Gastrocnemius medialis (tissue), 4 donors: ENCODE results near the gene VPS39. TPM values are rescaled to one million over a fixed set of nuclear protein-coding genes. Genes with fewer than 3 reads are reported as not detected.

Experiments used
- ATAC-seq, 2 donors: fragments of 150-250 bp; one replicate each; pipeline ENCODE4 v1.9.1; 2016
- DNase-seq, 2 donors: peaks; one replicate each; pipeline ENCODE4 v3.0.0-alpha.2; 2019
- H3K27ac ChIP-seq, 4 donors: fragments of 200-600 bp; sonication (generic); 1 replicate in 1 of 4; 2 replicates in 3 of 4; pipeline ENCODE4 v1.5.1; 2016 to 2018; ENCODE audit warnings: mild to moderate bottlenecking in 2 of 4, moderate library complexity in 1 of 4
- H3K27me3 ChIP-seq, 3 donors: fragments of 200-600 bp; sonication (generic) in 2 of 3; 1 replicate in 1 of 3; 2 replicates in 2 of 3; pipeline versions ENCODE4 v1.5.1 to v1.6.0; 2016 to 2019; ENCODE audit warnings: mild to moderate bottlenecking in 1 of 3, moderate library complexity in 1 of 3
- H3K36me3 ChIP-seq, 2 donors: fragments of 200-600 bp; sonication (generic) in 1 of 2; one replicate each; pipeline ENCODE4 v1.5.1; 2017 to 2018
- H3K4me1 ChIP-seq, 2 donors: fragments of 200-600 bp; sonication (generic) in 1 of 2; one replicate each; pipeline ENCODE4 v1.5.1; 2016 to 2017; ENCODE audit warnings: mild to moderate bottlenecking in 2 of 2
- H3K4me3 ChIP-seq, 4 donors: fragments of 200-600 bp; sonication (generic) in 3 of 4; 1 replicate in 1 of 4; 2 replicates in 3 of 4; pipeline ENCODE4 v1.5.1; 2016 to 2019; ENCODE audit warnings: mild to moderate bottlenecking in 2 of 4
- H3K9me3 ChIP-seq, 3 donors: fragments of 200-600 bp; sonication (generic) in 2 of 3; 1 replicate in 1 of 3; 2 replicates in 2 of 3; pipeline ENCODE4 v1.5.1; 2016 to 2019
- CTCF ChIP-seq, 5 experiments: fragments of 450-650 bp in 3 of 5; fragments of 200-600 bp in 2 of 5; sonication (generic) in 2 of 5; IDR thresholded peaks in 4 of 5; conservative IDR thresholded peaks in 1 of 5; 1 replicate in 4 of 5; 2 replicates in 1 of 5; pipeline ENCODE4 v1.5.1; 2016 to 2019; ENCODE audit warnings: antibody characterized with exemption in 5 of 5, mild to moderate bottlenecking in 3 of 5, moderate library complexity in 3 of 5
- POLR2A ChIP-seq, 2 donors: fragments of 450-650 bp; IDR thresholded peaks; one replicate each; pipeline ENCODE4 v1.6.1; 2017; ENCODE audit warnings: antibody characterized with exemption in 2 of 2, mild to moderate bottlenecking in 2 of 2, moderate library complexity in 2 of 2
- in situ Hi-C, 4 donors: fragments of 200-750 bp; cut with MboI; loops; one replicate each; pipeline versions ENCODE4 v1.15.0 to v1.8.0; 2017; ENCODE audit warnings: low sequenced_read_pairs in 4 of 4
- intact Hi-C: fragments of 100-400 bp; cut with DNase I; formaldehyde crosslinking; loops from one replicate; pipeline ENCODE4 v1.15.1; 2023; ENCODE audit warnings: low total_unique reads
- total RNA-seq, 4 donors: library from RNA; depleted of rRNA; stranded (reverse); fragments of >200 nt; gene quantifications; one replicate each; pipeline versions ENCODE4 v1.1.0 to v1.2.3, GENCODE V29; 2016

The VPS39 gene, protein sequence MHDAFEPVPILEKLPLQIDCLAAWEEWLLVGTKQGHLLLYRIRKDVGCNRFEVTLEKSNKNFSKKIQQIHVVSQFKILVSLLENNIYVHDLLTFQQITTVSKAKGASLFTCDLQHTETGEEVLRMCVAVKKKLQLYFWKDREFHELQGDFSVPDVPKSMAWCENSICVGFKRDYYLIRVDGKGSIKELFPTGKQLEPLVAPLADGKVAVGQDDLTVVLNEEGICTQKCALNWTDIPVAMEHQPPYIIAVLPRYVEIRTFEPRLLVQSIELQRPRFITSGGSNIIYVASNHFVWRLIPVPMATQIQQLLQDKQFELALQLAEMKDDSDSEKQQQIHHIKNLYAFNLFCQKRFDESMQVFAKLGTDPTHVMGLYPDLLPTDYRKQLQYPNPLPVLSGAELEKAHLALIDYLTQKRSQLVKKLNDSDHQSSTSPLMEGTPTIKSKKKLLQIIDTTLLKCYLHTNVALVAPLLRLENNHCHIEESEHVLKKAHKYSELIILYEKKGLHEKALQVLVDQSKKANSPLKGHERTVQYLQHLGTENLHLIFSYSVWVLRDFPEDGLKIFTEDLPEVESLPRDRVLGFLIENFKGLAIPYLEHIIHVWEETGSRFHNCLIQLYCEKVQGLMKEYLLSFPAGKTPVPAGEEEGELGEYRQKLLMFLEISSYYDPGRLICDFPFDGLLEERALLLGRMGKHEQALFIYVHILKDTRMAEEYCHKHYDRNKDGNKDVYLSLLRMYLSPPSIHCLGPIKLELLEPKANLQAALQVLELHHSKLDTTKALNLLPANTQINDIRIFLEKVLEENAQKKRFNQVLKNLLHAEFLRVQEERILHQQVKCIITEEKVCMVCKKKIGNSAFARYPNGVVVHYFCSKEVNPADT
- 10 to 100 TPM; 28.8 to 41.8 (median 35.2) TPM for total RNA-seq

DNA sequence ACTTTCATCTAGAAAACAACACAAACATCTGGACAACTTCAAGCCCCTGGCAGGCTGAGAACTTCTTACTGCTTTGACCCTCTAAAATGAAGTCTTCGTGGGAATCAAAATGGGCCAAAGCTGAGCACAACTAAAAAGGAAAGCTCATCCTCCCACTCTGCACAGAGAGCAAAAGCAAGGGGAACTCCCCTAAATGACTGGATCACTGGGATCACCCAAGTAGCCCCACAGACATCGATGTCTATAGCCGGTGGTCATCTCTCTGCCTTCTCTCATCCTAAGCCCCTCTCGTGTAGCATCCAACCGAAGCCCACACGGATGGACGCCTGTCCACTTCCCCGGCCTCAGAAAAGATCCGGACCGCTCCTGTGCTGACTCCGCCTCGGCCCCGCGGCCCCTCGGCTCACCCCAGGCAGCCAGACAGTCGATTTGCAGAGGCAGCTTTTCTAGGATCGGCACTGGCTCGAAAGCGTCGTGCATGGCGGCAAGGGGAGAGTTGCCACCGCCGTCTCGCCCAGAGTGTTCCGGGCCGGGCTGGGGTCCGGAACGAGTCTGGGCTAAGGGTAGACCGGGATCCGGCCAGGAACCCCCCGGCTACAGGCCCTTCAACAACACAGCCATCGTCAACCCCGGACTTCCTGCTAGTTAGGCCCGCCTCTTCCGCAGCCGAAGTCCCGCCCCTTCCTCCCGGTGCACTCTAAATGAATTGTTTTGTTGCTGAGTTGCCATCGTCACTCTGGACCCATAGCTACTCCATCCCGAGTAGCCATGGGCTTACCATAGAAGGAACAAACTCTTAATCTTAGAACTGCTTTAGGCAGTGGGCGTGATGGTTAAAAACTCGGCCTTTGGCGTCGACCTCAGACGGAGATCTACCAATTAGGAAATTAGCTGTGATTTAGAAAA, at the start of gene VPS39:
Gene VPS39, minus strand, starts transcription at position 631 of the 906 bp plus-strand sequence. Its CDS starts 151 bp downstream, at position 480.
- Histone ChIP-seq H3K27ac (peak within 1 kb of the TSS; percentile 70 to 92 (median 79)), H3K9me3 (no peaks in the 10 kb centered on the region), H3K4me3 (peak within 1 kb of the TSS; percentile 83 to 98 (median 91)), H3K4me1 (peaks cover 19 to 29% of the 10 kb centered on the region in 2 donors), H3K36me3 (peaks cover 0 to 29% of the 10 kb centered on the region in 2 donors), H3K27me3 (no peaks in the 10 kb centered on the region)
- in situ Hi-C loops = no loop called here
- peak; percentile 62 to 74 for DNase-seq
- peak; percentile 92 to 97 for ATAC-seq
- peak; percentile 13 to 49 for TF ChIP-seq POLR2A (IDR thresholded peaks at IDR 0.05)
- no peak for TF ChIP-seq CTCF (IDR thresholded peaks at IDR 0.05 in 4 of 5, conservative IDR thresholded peaks at IDR 0.05 in 1 of 5)
- intact Hi-C loops = loop anchor here (5.0 to 10.0 kb wide), 2 partner anchors 177 to 264 kb away; no protein-coding TSS in a partner anchor

DNA sequence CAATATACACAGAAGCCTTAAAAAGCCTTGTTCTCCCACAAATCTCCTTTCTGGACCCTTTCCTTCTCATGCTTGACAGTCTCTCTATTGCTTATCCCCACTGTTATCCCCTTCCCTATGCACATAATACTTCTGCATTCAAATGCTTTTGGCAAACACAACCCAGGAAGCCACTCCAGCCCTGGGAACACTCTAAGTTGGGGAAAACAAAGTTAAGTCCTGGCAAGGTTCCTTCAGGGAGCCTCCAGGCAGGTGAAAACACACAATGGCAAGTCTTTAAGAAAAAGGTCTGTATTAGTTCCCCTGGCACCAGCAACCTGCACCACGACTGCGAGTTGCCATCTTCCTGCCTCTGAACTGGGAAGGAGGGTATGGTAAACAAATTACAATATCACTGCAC, 45.2 kb upstream of the VPS39 start:
- H3K27me3 ChIP-seq = no peaks in the 10 kb centered on the region
- ATAC-seq (no peak), DNase-seq (no peak)
- intact Hi-C loops (no loop called here), in situ Hi-C loops (no loop called here)
- no peaks in the 10 kb centered on the region for H3K9me3 ChIP-seq
- no peak overlapping the region for H3K27ac ChIP-seq
- no peak overlapping the region for H3K4me3 ChIP-seq
- no peak for TF ChIP-seq POLR2A (IDR thresholded peaks at IDR 0.05)
- no peak for TF ChIP-seq CTCF (IDR thresholded peaks at IDR 0.05 in 4 of 5, conservative IDR thresholded peaks at IDR 0.05 in 1 of 5)
- peaks cover 0 to 54% of the 10 kb centered on the region in 2 donors for H3K36me3 ChIP-seq
- H3K4me1 ChIP-seq = no peaks in the 10 kb centered on the region

GRCh38 chr15:42240823-42241222, 32.7 kb upstream of the VPS39 start:
- Histone ChIP-seq H3K9me3 (no peaks in the 10 kb centered on the region), H3K27ac (no peak overlapping the region), H3K36me3 (peaks cover 0 to 45% of the 10 kb centered on the region in 2 donors), H3K4me1 (no peaks in the 10 kb centered on the region), H3K4me3 (no peak overlapping the region), H3K27me3 (no peaks in the 10 kb centered on the region)
- TF ChIP-seq POLR2A (IDR thresholded peaks at IDR 0.05) (no peak), CTCF (IDR thresholded peaks at IDR 0.05 in 4 of 5, conservative IDR thresholded peaks at IDR 0.05 in 1 of 5) (no peak)
- in situ Hi-C loops = no loop called here
- no peak for ATAC-seq
- intact Hi-C loops = no loop called here
- no peak for DNase-seq

DNA sequence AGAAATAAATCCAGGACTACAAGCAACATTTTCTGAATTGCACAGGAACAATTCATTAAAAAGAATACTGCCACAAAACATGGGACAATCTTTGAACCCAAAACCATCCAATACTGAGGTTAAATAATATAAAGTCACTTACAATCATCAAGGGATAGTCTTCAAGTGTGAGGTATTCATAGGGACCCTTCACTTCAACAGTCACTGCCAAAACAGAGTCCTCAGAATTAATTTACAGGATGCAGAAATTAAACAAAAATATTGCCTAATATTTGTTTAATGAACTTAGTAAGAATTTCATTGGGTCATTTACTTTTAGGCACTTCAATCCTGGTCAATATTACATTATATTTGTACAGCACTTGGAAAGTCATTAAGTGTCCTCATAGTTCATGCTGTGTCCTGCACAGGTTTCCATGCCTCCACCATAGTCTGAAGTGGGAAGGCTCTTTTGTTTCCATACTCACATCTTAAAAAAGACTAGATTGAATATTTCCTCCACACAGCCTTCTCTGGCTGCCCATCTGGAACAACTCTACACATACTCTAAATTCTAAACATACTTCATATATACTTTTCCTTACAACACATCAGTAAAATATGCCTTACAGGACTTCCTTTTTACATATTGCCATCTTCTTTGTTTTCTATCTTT, 31.6 kb upstream of the VPS39 start:
- no peak for ATAC-seq
- H3K4me1 ChIP-seq = no peaks in the 10 kb centered on the region
- TF ChIP-seq CTCF (IDR thresholded peaks at IDR 0.05 in 4 of 5, conservative IDR thresholded peaks at IDR 0.05 in 1 of 5) (no peak), POLR2A (IDR thresholded peaks at IDR 0.05) (no peak)
- no peak for DNase-seq
- intact Hi-C loops = no loop called here
- H3K36me3 ChIP-seq = peaks cover 0 to 54% of the 10 kb centered on the region in 2 donors
- in situ Hi-C loops = no loop called here
- H3K4me3 ChIP-seq = no peak overlapping the region
- no peaks in the 10 kb centered on the region for H3K27me3 ChIP-seq
- H3K9me3 ChIP-seq = no peaks in the 10 kb centered on the region
- no peak overlapping the region for H3K27ac ChIP-seq
